ENCODE data around the gene LRCH3. TPM values are rescaled to one million over a fixed set of nuclear protein-coding genes. Genes with fewer than 3 reads are reported as not detected.
A peak's percentile ranks its signal among the peaks of the same experiment; 100 is the strongest.

The LRCH3 gene
- total and polyA plus RNA-seq, 7 donors: 4.8 to 154 (median 44.7) TPM

GRCh38 chr3:197801891-197802778 is 11.1 kb downstream of the LRCH3 start:
- H3K9me3 ChIP-seq: no peaks in the 10 kb centered on the region
- no peaks in the 10 kb centered on the region for H3K27me3 ChIP-seq
- TF ChIP-seq CTCF (IDR thresholded peaks at IDR 0.05) (no peak), POLR2A (IDR thresholded peaks at IDR 0.05) (no peak)
- peaks cover 0 to 46% (median 31%) of the 10 kb centered on the region in 4 donors for H3K4me1 ChIP-seq
- H3K4me3 ChIP-seq: no peak overlapping the region
- peak overlapping the region in 1 of 4 donors; percentile 15 for H3K27ac ChIP-seq
- 63 to 66% methylated on average over 8 of the region's 8 CpGs for WGBS, 2 donors
- intact Hi-C loops (cut with DNase I): no loop called here
- DNase-seq: no peak
- H3K36me3 ChIP-seq: no peaks in the 10 kb centered on the region

GRCh38 chr3:197802779-197803459 is 11.9 kb downstream of the LRCH3 start:
- DNase-seq: no peak
- TF ChIP-seq EP300 (IDR thresholded peaks at IDR 0.05) (no peak), CTCF (IDR thresholded peaks at IDR 0.05) (no peak), POLR2AphosphoS5 (IDR thresholded peaks at IDR 0.05) (no peak), POLR2A (IDR thresholded peaks at IDR 0.05) (no peak)
- Histone ChIP-seq H3K9me3 (no peaks in the 10 kb centered on the region), H3K4me1 (peaks cover 0 to 49% (median 30%) of the 10 kb centered on the region in 4 donors), H3K27ac (no peak overlapping the region), H3K36me3 (no peaks in the 10 kb centered on the region), H3K4me3 (no peak overlapping the region), H3K27me3 (no peaks in the 10 kb centered on the region)
- intact Hi-C loops (cut with DNase I): no loop called here
- WGBS, 2 donors: 94 to 97% methylated on average over 3 of the region's 3 CpGs

GRCh38 chr3:197804511-197804910 is 13.5 kb downstream of the LRCH3 start:
- no peak for TF ChIP-seq CTCF (IDR thresholded peaks at IDR 0.05)
- TF ChIP-seq POLR2A (IDR thresholded peaks at IDR 0.05): no peak
- no peak for TF ChIP-seq POLR2AphosphoS5 (IDR thresholded peaks at IDR 0.05)
- TF ChIP-seq EP300 (IDR thresholded peaks at IDR 0.05): no peak
- intact Hi-C loops (cut with DNase I): no loop called here
- DNase-seq: no peak
- no peaks in the 10 kb centered on the region for H3K9me3 ChIP-seq
- no peaks in the 10 kb centered on the region for H3K36me3 ChIP-seq
- WGBS, 2 donors: 87 to 91% methylated on average over 4 of the region's 4 CpGs
- no peaks in the 10 kb centered on the region for H3K27me3 ChIP-seq
- H3K4me1 ChIP-seq: peaks cover 0 to 49% (median 31%) of the 10 kb centered on the region in 4 donors
- no peak overlapping the region for H3K27ac ChIP-seq
- no peak overlapping the region for H3K4me3 ChIP-seq

- no peaks in the 10 kb centered on the region for H3K9me3 ChIP-seq
- no peak for TF ChIP-seq POLR2AphosphoS5 (IDR thresholded peaks at IDR 0.05)
- H3K27me3 ChIP-seq: no peaks in the 10 kb centered on the region
- H3K36me3 ChIP-seq: no peaks in the 10 kb centered on the region
- H3K27ac ChIP-seq: peak overlapping the region; percentile 43 to 79 (median 72)
- WGBS, 2 donors: 78 to 81% methylated on average over 4 of the region's 4 CpGs
- H3K4me3 ChIP-seq: no peak overlapping the region
- H3K4me1 ChIP-seq: peaks cover 0 to 45% (median 32%) of the 10 kb centered on the region in 4 donors
- intact Hi-C loops (cut with DNase I): no loop called here
- no peak for DNase-seq
These were observed 17.0 kb downstream of the LRCH3 start for GRCh38 chr3:197807969-197808587.
